ENCODE results near the gene SLC13A3. TPM values are rescaled to one million over a fixed set of nuclear protein-coding genes. Genes with fewer than 3 reads are reported as not detected.

SLC13A3 gene
- polyA plus RNA-seq, 2 of the 4 experiments (the other 2 are of a cell fraction) = 0.19 TPM; not detected in 1

DNA sequence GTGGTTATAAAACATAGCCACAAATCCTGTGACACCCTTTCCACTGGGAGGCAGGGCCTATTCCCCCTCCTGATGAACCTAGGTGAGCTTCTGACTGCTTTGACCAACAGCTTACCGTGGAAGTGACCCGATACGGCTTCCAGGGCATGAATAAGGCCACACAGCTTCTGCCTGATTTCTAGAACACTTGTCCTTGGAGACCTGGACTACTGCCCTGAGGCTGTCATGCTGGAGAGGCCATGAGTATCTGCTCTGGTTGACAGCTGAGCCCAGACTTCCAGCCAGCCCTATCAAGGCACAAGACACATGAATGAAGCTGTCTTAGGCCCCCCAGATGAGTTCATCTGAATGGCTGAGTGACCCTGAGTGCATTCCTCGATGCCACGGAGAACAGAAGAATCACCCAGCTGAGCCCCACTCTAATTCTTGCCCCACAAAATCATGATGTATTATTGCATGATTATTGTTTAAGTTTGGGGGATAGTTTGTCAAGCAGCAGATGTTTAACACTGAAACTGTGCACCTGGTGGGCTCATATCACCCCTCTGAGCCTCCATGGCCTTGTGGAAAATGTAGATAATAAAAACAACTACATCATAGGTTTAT, 21.4 kb upstream of the SLC13A3 start (continued):
- TF ChIP-seq, protein P1, sequence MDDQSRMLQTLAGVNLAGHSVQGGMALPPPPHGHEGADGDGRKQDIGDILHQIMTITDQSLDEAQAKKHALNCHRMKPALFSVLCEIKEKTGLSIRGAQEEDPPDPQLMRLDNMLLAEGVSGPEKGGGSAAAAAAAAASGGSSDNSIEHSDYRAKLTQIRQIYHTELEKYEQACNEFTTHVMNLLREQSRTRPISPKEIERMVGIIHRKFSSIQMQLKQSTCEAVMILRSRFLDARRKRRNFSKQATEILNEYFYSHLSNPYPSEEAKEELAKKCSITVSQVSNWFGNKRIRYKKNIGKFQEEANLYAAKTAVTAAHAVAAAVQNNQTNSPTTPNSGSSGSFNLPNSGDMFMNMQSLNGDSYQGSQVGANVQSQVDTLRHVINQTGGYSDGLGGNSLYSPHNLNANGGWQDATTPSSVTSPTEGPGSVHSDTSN (IDR thresholded peaks at IDR 0.05) = no peak
- TF ChIP-seq RFX5 (IDR thresholded peaks at IDR 0.05) = no peak

DNA sequence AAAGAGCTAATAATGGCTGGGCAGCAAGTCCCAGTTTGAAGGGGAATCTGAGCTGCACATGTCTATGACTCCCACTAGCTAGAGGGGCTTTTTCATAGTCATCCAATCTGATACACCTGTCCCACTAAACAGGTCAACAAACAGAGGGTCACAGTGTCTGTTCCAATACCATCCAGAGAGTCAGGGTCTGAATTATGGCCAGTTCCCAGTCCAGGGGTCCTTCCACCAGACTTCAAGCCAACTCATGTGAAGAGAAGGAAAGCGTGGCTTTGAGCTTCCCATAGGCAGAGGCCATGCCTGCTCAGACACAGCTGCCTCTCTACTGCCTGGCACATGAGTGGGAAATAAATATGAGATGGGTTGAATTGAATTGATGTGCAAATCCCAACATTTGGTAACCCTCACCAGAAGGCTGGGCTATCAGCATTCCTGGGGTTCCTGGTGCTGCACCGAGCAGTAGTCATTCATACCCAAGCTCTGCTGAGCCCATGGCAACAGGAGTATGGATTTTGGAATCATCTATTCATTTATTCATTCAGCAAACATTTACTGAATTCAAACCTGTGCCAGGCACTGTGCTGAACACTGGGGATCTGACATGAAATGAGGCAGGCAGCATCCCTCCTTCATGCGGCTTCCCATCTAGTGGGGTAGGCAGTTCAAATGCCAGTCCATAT, 20.7 kb upstream of the SLC13A3 start:
- ChIA-PET CTCF (interaction anchor here (0.7 to 2.0 kb wide), 5 partner anchors 8 to 152 kb away, joined by 4 to 14 read pairs (median 5); partner anchors contain the start of gene TP53RK), POLR2A (interaction anchor here (0.6 kb wide), 1 partner anchor 186 kb away, joined by 3 read pairs; no protein-coding TSS in a partner anchor)
- ATAC-seq (no peak), FAIRE-seq (no peak), DNase-seq (ENCODE audit: low read depth in 1 of 2, low spot score in 1 of 2) (no peak)
- 36% methylated on average over 3 of the region's 3 CpGs for WGBS (ENCODE audit: missing lambda C conversion rate)
- no peaks in the 10 kb centered on the region for H3K4me1 ChIP-seq
- H3K4me2 ChIP-seq = no peak overlapping the region
- no peak overlapping the region for H3K27ac ChIP-seq
- H3K9me3 ChIP-seq = peaks cover 24% of the 10 kb centered on the region
- H3K4me3 ChIP-seq = no peak overlapping the region
- TF ChIP-seq ESRRA (IDR thresholded peaks at IDR 0.05; ENCODE audit: borderline replicate concordance, low read length) = no peak
- no peak for TF ChIP-seq MAZ (IDR thresholded peaks at IDR 0.05; ENCODE audit: borderline replicate concordance, low read depth, low read length)
- TF ChIP-seq ZC3H11A (IDR thresholded peaks at IDR 0.05) = no peak
- no peak for TF ChIP-seq HOXA7 (CRISPR knock-in tag; IDR thresholded peaks at IDR 0.05)
- TF ChIP-seq HOXB13 (CRISPR knock-in tag; IDR thresholded peaks at IDR 0.05; ENCODE audit: low read depth) = no peak
- no peak for TF ChIP-seq KDM5A (IDR thresholded peaks at IDR 0.05)
- no peak for TF ChIP-seq CBX8 (IDR thresholded peaks at IDR 0.05)
- no peak for TF ChIP-seq POLR2A (IDR thresholded peaks at IDR 0.05; ENCODE audit: low read length)
- TF ChIP-seq ZSCAN20 (CRISPR knock-in tag; IDR thresholded peaks at IDR 0.05) = no peak
- TF ChIP-seq MAFK (IDR thresholded peaks at IDR 0.05; ENCODE audit: partially characterized antibody) = no peak
- no peak for TF ChIP-seq EHF (CRISPR knock-in tag; IDR thresholded peaks at IDR 0.05)
- TF ChIP-seq, protein P2, sequence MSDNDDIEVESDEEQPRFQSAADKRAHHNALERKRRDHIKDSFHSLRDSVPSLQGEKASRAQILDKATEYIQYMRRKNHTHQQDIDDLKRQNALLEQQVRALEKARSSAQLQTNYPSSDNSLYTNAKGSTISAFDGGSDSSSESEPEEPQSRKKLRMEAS (IDR thresholded peaks at IDR 0.05) = no peak
- no peak for TF ChIP-seq JUN (IDR thresholded peaks at IDR 0.05)
- TF ChIP-seq HEYL (CRISPR knock-in tag; IDR thresholded peaks at IDR 0.05) = no peak
- no peak for TF ChIP-seq FOXS1 (CRISPR knock-in tag; IDR thresholded peaks at IDR 0.05)

DNA sequence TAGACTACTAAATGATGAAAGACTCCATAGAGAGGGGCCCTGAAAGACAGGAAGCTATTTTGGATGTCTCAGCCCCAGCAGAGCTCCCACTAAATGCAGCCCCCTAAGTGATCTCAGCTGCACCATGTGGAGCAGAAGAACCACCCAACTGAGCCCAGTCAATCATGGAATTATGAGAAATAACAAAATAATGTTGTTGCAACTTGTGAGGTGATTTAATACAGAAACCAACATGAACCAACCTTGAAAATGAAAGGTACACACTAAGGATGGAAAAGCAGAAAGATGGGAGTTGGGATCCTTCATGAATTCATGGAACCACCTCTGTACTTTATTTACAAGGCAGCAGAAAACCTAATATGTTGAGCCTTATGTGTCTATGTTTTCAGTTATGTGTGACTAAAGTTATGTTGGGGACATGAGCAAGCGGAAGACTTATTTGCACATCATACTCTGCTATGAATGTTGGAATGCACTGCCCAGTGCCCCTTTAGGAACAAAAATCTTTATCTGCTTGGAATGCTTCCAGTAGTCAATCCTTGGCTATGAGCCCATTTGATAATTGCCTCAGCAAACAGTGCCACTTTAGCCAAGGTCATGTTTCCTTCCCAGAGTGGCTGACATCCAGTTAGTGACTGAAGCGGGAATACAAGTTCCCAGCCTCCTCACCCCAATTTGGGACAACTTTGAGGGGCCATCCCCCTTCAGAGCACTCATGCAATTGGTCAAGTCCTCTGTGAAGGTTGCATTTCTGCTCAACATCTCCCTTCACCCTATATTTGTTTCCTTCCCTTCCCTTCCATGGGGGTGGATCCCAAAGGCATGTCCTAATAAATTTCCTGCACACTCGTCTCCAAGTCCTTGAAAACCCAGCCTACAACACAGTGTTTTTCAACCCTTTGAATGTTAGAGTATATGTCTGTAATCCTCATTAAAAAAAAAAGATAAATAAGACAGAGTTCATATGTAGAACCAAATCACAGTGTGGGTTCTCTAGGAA, 19.6 kb upstream of the SLC13A3 start:
- no peak overlapping the region for H3K4me3 ChIP-seq
- ATAC-seq = no peak
- POLR2A ChIA-PET = no interaction called here
- CTCF ChIA-PET = interaction anchor here (1.3 to 2.0 kb wide), 3 partner anchors 11 to 151 kb away, joined by 4 to 14 read pairs (median 4); no protein-coding TSS in a partner anchor
- H3K9me3 ChIP-seq = peaks cover 24% of the 10 kb centered on the region
- DNase-seq (ENCODE audit: low read depth in 1 of 2, low spot score in 1 of 2) = no peak
- H3K4me1 ChIP-seq = no peaks in the 10 kb centered on the region
- no peak for FAIRE-seq
- WGBS (ENCODE audit: missing lambda C conversion rate) = 33% methylated on average over 3 of the region's 3 CpGs
- no peak overlapping the region for H3K27ac ChIP-seq
- no peak overlapping the region for H3K4me2 ChIP-seq
- TF ChIP-seq EP300 (IDR thresholded peaks at IDR 0.05) (no peak), CHD4 (IDR thresholded peaks at IDR 0.05; ENCODE audit: borderline replicate concordance) (no peak), RAD21 (conservative IDR thresholded peaks at IDR 0.05 in 1 of 2, IDR thresholded peaks at IDR 0.05 in 1 of 2) (no peak), NR3C1 (IDR thresholded peaks at IDR 0.05) (no peak), RNF2 (IDR thresholded peaks at IDR 0.05; ENCODE audit: borderline replicate concordance, low read depth) (no peak), POLR2A (IDR thresholded peaks at IDR 0.05; ENCODE audit: low read length) (no peak), ZNF302 (CRISPR knock-in tag; IDR thresholded peaks at IDR 0.05) (no peak), SREBF2 (IDR thresholded peaks at IDR 0.05) (no peak), PHF8 (IDR thresholded peaks at IDR 0.05; ENCODE audit: borderline replicate concordance, low read depth) (no peak), EHMT2 (IDR thresholded peaks at IDR 0.05; ENCODE audit: low read depth) (no peak), MAFK (IDR thresholded peaks at IDR 0.05; ENCODE audit: partially characterized antibody) (no peak)
- TF ChIP-seq, protein P3, sequence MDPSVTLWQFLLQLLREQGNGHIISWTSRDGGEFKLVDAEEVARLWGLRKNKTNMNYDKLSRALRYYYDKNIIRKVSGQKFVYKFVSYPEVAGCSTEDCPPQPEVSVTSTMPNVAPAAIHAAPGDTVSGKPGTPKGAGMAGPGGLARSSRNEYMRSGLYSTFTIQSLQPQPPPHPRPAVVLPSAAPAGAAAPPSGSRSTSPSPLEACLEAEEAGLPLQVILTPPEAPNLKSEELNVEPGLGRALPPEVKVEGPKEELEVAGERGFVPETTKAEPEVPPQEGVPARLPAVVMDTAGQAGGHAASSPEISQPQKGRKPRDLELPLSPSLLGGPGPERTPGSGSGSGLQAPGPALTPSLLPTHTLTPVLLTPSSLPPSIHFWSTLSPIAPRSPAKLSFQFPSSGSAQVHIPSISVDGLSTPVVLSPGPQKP (IDR thresholded peaks at IDR 0.05; ENCODE audit: low read depth, low read length) = no peak
- TF ChIP-seq, protein P4, sequence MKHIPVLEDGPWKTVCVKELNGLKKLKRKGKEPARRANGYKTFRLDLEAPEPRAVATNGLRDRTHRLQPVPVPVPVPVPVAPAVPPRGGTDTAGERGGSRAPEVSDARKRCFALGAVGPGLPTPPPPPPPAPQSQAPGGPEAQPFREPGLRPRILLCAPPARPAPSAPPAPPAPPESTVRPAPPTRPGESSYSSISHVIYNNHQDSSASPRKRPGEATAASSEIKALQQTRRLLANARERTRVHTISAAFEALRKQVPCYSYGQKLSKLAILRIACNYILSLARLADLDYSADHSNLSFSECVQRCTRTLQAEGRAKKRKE (CRISPR knock-in tag; IDR thresholded peaks at IDR 0.05; ENCODE audit: low read depth) = no peak
- TF ChIP-seq, protein P5, sequence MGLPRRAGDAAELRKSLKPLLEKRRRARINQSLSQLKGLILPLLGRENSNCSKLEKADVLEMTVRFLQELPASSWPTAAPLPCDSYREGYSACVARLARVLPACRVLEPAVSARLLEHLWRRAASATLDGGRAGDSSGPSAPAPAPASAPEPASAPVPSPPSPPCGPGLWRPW (IDR thresholded peaks at IDR 0.05) = no peak
- TF ChIP-seq, protein P6, sequence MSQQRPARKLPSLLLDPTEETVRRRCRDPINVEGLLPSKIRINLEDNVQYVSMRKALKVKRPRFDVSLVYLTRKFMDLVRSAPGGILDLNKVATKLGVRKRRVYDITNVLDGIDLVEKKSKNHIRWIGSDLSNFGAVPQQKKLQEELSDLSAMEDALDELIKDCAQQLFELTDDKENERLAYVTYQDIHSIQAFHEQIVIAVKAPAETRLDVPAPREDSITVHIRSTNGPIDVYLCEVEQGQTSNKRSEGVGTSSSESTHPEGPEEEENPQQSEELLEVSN (IDR thresholded peaks at IDR 0.05; ENCODE audit: borderline replicate concordance, low read depth) = no peak
